Measurements from ENCODE around the gene PCSK9. TPM values are rescaled to one million over a fixed set of nuclear protein-coding genes. Genes with fewer than 3 reads are reported as not detected.
A peak's percentile ranks its signal among the peaks of the same experiment; 100 is the strongest.

PCSK9 gene
- total and polyA plus RNA-seq, 2 of the 4 experiments (the other 2 are of a cell fraction) = under 0.01 to 0.17 TPM

- H3K9me1 ChIP-seq (ENCODE audit: insufficient read depth, low read length) = peaks cover 4% of the 10 kb centered on the region; the same call in 1 of the 2 replicates
- ATAC-seq (ENCODE audit: low read depth) = peak; percentile 84
- POLR2A ChIA-PET (ENCODE audit: unreplicated experiment) = no interaction called here
These were observed 42.0 kb downstream of the PCSK9 start for GRCh38 chr1:55081188-55081904.

More at GRCh38 chr1:55081188-55081904, 42.0 kb downstream of the PCSK9 start:
- no peak overlapping the region for H3K4me2 ChIP-seq (ENCODE audit: low read depth, low read length)
- H3K27me3 ChIP-seq (ENCODE audit: control insufficient read depth, insufficient read depth, low read length) = no peaks in the 10 kb centered on the region
- H3K18ac ChIP-seq (ENCODE audit: low read depth, low read length) = no peak overlapping the region
- H2BK5ac ChIP-seq (ENCODE audit: low read depth, low read length, poor library complexity, severe bottlenecking) = no peak overlapping the region
- DNase-seq = peak; percentile 84
- dilution Hi-C loops (cut with HindIII; ENCODE audit: low sequenced_read_pairs, unreplicated experiment) (no loop called here), in situ Hi-C loops (cut with MboI; ENCODE audit: low sequenced_read_pairs) (no loop called here), intact Hi-C loops (cut with micrococcal nuclease) (no loop called here)
- CTCF ChIA-PET = interaction anchor here (1.2 kb wide), 2 partner anchors 10 to 196 kb away, joined by 4 to 5 read pairs; no protein-coding TSS in a partner anchor
- WGBS, 2 experiments (ENCODE audit: extremely low coverage in 2 of 2, insufficient read length in 1 of 2) = 28% methylated on average over 3 of the region's 9 CpGs; no CpG with 5 or more reads in 1 of the 2 experiments
- peaks cover 4% of the 10 kb centered on the region for H3K4me1 ChIP-seq (ENCODE audit: control insufficient read depth, insufficient read depth, low read length)
- H3K4me3 ChIP-seq (ENCODE audit: insufficient read depth, low read depth, low read length) = no peak overlapping the region
- H3K79me1 ChIP-seq (ENCODE audit: low read depth in 1 of 2, low read length in 2 of 2) = peaks cover 7 to 18% of the 10 kb centered on the region in 2 experiments; a peak in 3 of 4 replicates
- H4K8ac ChIP-seq (ENCODE audit: low read depth in 2 of 2, low read length in 2 of 2) = no peak overlapping the region
- no peak overlapping the region for H3K4ac ChIP-seq (ENCODE audit: low read depth, low read length)
- H2BK20ac ChIP-seq (ENCODE audit: low read depth, low read length) = no peak overlapping the region
- peaks cover 45% of the 10 kb centered on the region for H3K36me3 ChIP-seq (ENCODE audit: control insufficient read depth, insufficient read depth, low read length)
- H3K14ac ChIP-seq (replicated peaks; ENCODE audit: low read depth, low read length) = no peak overlapping the region
- no peak overlapping the region for H2BK15ac ChIP-seq (ENCODE audit: low read depth, low read length)
- peak; percentile 85; the same call in 1 of the 2 replicates for TF ChIP-seq BHLHE40 (IDR thresholded peaks at IDR 0.05; ENCODE audit: low read depth, low read length)
- no peak for TF ChIP-seq RCOR1 (IDR thresholded peaks at IDR 0.05; ENCODE audit: insufficient replicate concordance, low read length)
- no peak for TF ChIP-seq CEBPB (IDR thresholded peaks at IDR 0.05; ENCODE audit: low read depth, low read length)
- no peak for TF ChIP-seq NFE2L2 (IDR thresholded peaks at IDR 0.05; ENCODE audit: low read depth, low read length)
- peak; percentile 16; the same call in 1 of the 2 replicates for TF ChIP-seq FOS (IDR thresholded peaks at IDR 0.05; ENCODE audit: low read depth, low read length)
- no peak for TF ChIP-seq CTCF (conservative IDR thresholded peaks at IDR 0.05; ENCODE audit: low read depth, low read length)
- TF ChIP-seq MAFK (IDR thresholded peaks at IDR 0.05; ENCODE audit: low read depth, low read length) = no peak
- TF ChIP-seq SMC3 (IDR thresholded peaks at IDR 0.05; ENCODE audit: low read depth, low read length) = no peak
- peak overlapping the region; percentile 60; the same call in 1 of the 2 replicates for H3K27ac ChIP-seq (ENCODE audit: insufficient read depth, low read length)
- no peaks in the 10 kb centered on the region for H3K9me3 ChIP-seq (ENCODE audit: control insufficient read depth, insufficient read depth, low read length)
- H4K91ac ChIP-seq (ENCODE audit: insufficient read depth, low read depth, low read length) = no peak overlapping the region
- no peak overlapping the region for H3K9ac ChIP-seq (ENCODE audit: low read depth, low read length)
- no peak overlapping the region for H2AK9ac ChIP-seq (replicated peaks; ENCODE audit: low read depth, low read length, poor library complexity)
- no peak overlapping the region for H2AFZ ChIP-seq (replicated peaks; ENCODE audit: low read length, poor library complexity)
- H4K20me1 ChIP-seq (ENCODE audit: insufficient read depth, low read length) = peaks cover 6% of the 10 kb centered on the region; the same call in 1 of the 2 replicates
- H2AK5ac ChIP-seq (ENCODE audit: low read depth, low read length) = peak overlapping the region; percentile 45; the same call in 1 of the 2 replicates
- H2BK120ac ChIP-seq (ENCODE audit: low read depth, low read length) = 0 out of 2 replicates have a peak overlapping the region, but pooled peaks have one; percentile 18
- no peak overlapping the region for H4K5ac ChIP-seq (ENCODE audit: low read depth, low read length)
- no peak overlapping the region for H3K56ac ChIP-seq (ENCODE audit: extremely low read depth, insufficient read depth, low read length)
- BruUV-seq (replicated peaks) = no TSS peak
- no peak overlapping the region for H3K23ac ChIP-seq (ENCODE audit: low read depth, low read length)

Data from IMR-90 (cell line).